Caco-2 (cell line): ENCODE data around the gene HBG2. TPM values are rescaled to one million over a fixed set of nuclear protein-coding genes. Genes with fewer than 3 reads are reported as not detected.

ENCODE experiments used
- BruUV-seq: library from RNA; stranded (reverse); fragments of 400-500 nt; replicated peaks from 2 replicates; lab custom pipeline; 2021; lab: Mats Ljungman, UMichigan
- CTCF ChIA-PET: fragments of 300-600 bp; sonication (Branson Sonifier 250); formaldehyde crosslinking; loops from one replicate; lab custom pipeline; 2022; ENCODE audit warnings: antibody characterized with exemption; lab: Charles Lee
- POLR2A ChIA-PET: fragments of 300-600 bp; sonication (Branson Sonifier 250); formaldehyde crosslinking; loops from one replicate; lab custom pipeline; 2022; ENCODE audit warnings: antibody characterized with exemption; lab: Charles Lee
- DNase-seq, 2 experiments: peaks; one replicate each; pipeline versions ENCODE4 v3.0.0 to v3.0.0-alpha.2; 2020 to 2022
- H3K27me3 ChIP-seq: replicated peaks from 2 replicates; pipeline ENCODE4 v1.6.0; 2011; ENCODE audit warnings: low read length; ENCODE audit not compliant: control insufficient read depth, insufficient read depth
- H3K36me3 ChIP-seq: 2 replicates; pipeline ENCODE4 v1.5.1; 2011; ENCODE audit warnings: low read length; ENCODE audit not compliant: control insufficient read depth, insufficient read depth
- H3K4me1 ChIP-seq: fragments of 250-450 bp; sonication (Bioruptor Pico); 2 replicates; pipeline ENCODE4 v1.5.1; 2020; ENCODE audit warnings: mild to moderate bottlenecking
- H3K4me3 ChIP-seq: 2 replicates; pipeline ENCODE4 v1.5.1; 2011; ENCODE audit warnings: low read depth, mild to moderate bottlenecking, control low read depth, low read length
- H3K9me3 ChIP-seq: fragments of 250-450 bp; sonication (Bioruptor Pico); 2 replicates; pipeline ENCODE4 v1.5.1; 2020; ENCODE audit warnings: mild to moderate bottlenecking, moderate library complexity
- H3K27ac Mint-ChIP-seq: one replicate; pipeline ENCODE4 v1.8.0; 2022; ENCODE audit warnings: mixed read lengths; ENCODE audit not compliant: unreplicated experiment
- H3K27me3 Mint-ChIP-seq: one replicate; pipeline ENCODE4 v1.8.0; 2022; ENCODE audit warnings: mixed read lengths; ENCODE audit not compliant: insufficient read depth, unreplicated experiment
- H3K36me3 Mint-ChIP-seq: one replicate; pipeline ENCODE4 v1.8.0; 2022; ENCODE audit warnings: mild to moderate bottlenecking, mixed read lengths; ENCODE audit not compliant: insufficient read depth, unreplicated experiment
- H3K4me1 Mint-ChIP-seq: one replicate; pipeline ENCODE4 v1.8.0; 2022; ENCODE audit warnings: low read depth, mixed read lengths; ENCODE audit not compliant: unreplicated experiment
- H3K4me3 Mint-ChIP-seq: one replicate; pipeline ENCODE4 v1.8.0; 2022; ENCODE audit warnings: mild to moderate bottlenecking, moderate library complexity, mixed read lengths; ENCODE audit not compliant: unreplicated experiment
- H3K9me3 Mint-ChIP-seq: one replicate; pipeline ENCODE4 v1.8.0; 2022; ENCODE audit warnings: mixed read lengths; ENCODE audit not compliant: unreplicated experiment
- intact Hi-C: fragments of 100-400 bp; cut with micrococcal nuclease; formaldehyde crosslinking; loops from one replicate; pipeline ENCODE4 v1.10.0; 2022; ENCODE audit not compliant: unreplicated experiment
- total RNA-seq: library from RNA; stranded (reverse); gene quantifications from 2 replicates; pipeline ENCODE4 v1.2.3, GENCODE V29; 2022
- TF ChIP-seq, protein P1 (sequence below), 2 experiments: fragments of 200-600 bp in 1 of 2; IDR thresholded peaks; 1 replicate in 1 of 2; 2 replicates in 1 of 2; pipeline versions ENCODE4 v1.5.1 to v1.8.0; 2011 to 2022; ENCODE audit warnings: antibody characterized with exemption in 1 of 2, control low read depth in 1 of 2, inconsistent platforms in 1 of 2, low read depth in 1 of 2, low read length in 1 of 2, mild to moderate bottlenecking in 1 of 2, moderate library complexity in 1 of 2; ENCODE audit not compliant: insufficient read depth in 1 of 2, severe bottlenecking in 1 of 2, unreplicated experiment in 1 of 2

HBG2 gene
- total RNA-seq, 1 experiment from 2014 or later, result not detected

GRCh38 chr11:5242933-5243815, 11.4 kb downstream of the HBG2 start:
- peaks cover 24% of the 10 kb centered on the region for H3K27me3 Mint-ChIP-seq
- no peak for DNase-seq
- intact Hi-C loops, result no loop called here
- Histone ChIP-seq H3K4me1 (no peaks in the 10 kb centered on the region), H3K36me3 (no peaks in the 10 kb centered on the region), H3K27me3 (no peaks in the 10 kb centered on the region), H3K4me3 (no peak overlapping the region), H3K9me3 (no peaks in the 10 kb centered on the region)
- no peaks in the 10 kb centered on the region for H3K36me3 Mint-ChIP-seq
- H3K4me3 Mint-ChIP-seq, result no peak overlapping the region
- TF ChIP-seq, protein P1, sequence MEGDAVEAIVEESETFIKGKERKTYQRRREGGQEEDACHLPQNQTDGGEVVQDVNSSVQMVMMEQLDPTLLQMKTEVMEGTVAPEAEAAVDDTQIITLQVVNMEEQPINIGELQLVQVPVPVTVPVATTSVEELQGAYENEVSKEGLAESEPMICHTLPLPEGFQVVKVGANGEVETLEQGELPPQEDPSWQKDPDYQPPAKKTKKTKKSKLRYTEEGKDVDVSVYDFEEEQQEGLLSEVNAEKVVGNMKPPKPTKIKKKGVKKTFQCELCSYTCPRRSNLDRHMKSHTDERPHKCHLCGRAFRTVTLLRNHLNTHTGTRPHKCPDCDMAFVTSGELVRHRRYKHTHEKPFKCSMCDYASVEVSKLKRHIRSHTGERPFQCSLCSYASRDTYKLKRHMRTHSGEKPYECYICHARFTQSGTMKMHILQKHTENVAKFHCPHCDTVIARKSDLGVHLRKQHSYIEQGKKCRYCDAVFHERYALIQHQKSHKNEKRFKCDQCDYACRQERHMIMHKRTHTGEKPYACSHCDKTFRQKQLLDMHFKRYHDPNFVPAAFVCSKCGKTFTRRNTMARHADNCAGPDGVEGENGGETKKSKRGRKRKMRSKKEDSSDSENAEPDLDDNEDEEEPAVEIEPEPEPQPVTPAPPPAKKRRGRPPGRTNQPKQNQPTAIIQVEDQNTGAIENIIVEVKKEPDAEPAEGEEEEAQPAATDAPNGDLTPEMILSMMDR (IDR thresholded peaks at IDR 0.05; ENCODE audit: insufficient read depth in 1 of 2, low read depth in 1 of 2, low read length in 1 of 2, severe bottlenecking in 1 of 2, unreplicated experiment in 1 of 2), result no peak
- H3K27ac Mint-ChIP-seq, result no peak overlapping the region
- no TSS peak for BruUV-seq
- POLR2A ChIA-PET, result no interaction called here
- H3K9me3 Mint-ChIP-seq, result no peaks in the 10 kb centered on the region
- H3K4me1 Mint-ChIP-seq, result no peaks in the 10 kb centered on the region
- CTCF ChIA-PET, result no interaction called here

DNA sequence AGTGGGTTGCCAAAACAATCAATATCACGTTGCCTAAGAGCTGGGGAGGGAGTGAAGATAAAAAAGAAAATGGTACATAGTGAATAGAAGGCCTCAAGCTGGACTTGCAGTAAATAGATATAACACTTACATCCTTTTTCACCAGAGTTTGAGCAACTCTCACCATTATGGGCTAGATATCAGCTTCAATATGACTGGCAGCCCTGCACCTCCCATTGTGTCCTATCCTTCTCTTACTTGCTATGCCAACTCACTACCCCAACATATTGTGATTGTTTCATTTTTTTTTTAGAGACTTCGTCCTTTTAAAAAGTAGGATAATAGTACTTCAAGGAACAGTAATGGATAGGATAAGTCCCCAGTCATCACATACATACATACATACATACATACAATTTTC, 12.4 kb downstream of the HBG2 start:
- Mint-ChIP-seq H3K36me3 (no peaks in the 10 kb centered on the region), H3K4me3 (no peak overlapping the region), H3K9me3 (no peaks in the 10 kb centered on the region), H3K27me3 (peaks cover 17% of the 10 kb centered on the region), H3K4me1 (no peaks in the 10 kb centered on the region), H3K27ac (no peak overlapping the region)
- BruUV-seq, result no TSS peak
- intact Hi-C loops, result no loop called here
- Histone ChIP-seq H3K4me3 (no peak overlapping the region), H3K27me3 (no peaks in the 10 kb centered on the region), H3K9me3 (no peaks in the 10 kb centered on the region), H3K36me3 (no peaks in the 10 kb centered on the region), H3K4me1 (no peaks in the 10 kb centered on the region)
- CTCF ChIA-PET, result no interaction called here
- no peak for DNase-seq
- TF ChIP-seq, protein P1 (IDR thresholded peaks at IDR 0.05; ENCODE audit: insufficient read depth in 1 of 2, low read depth in 1 of 2, low read length in 1 of 2, severe bottlenecking in 1 of 2, unreplicated experiment in 1 of 2), result no peak
- POLR2A ChIA-PET, result no interaction called here

GRCh38 chr11:5241458-5241857, 13.1 kb downstream of the HBG2 start:
- POLR2A ChIA-PET, result no interaction called here
- Histone ChIP-seq H3K36me3 (no peaks in the 10 kb centered on the region), H3K9me3 (no peaks in the 10 kb centered on the region), H3K4me3 (no peak overlapping the region), H3K4me1 (no peaks in the 10 kb centered on the region), H3K27me3 (no peaks in the 10 kb centered on the region)
- Mint-ChIP-seq H3K4me1 (no peaks in the 10 kb centered on the region), H3K27ac (no peak overlapping the region), H3K9me3 (no peaks in the 10 kb centered on the region), H3K27me3 (peaks cover 13% of the 10 kb centered on the region), H3K4me3 (no peak overlapping the region), H3K36me3 (no peaks in the 10 kb centered on the region)
- CTCF ChIA-PET, result no interaction called here
- intact Hi-C loops, result no loop called here
- TF ChIP-seq, protein P1 (IDR thresholded peaks at IDR 0.05; ENCODE audit: insufficient read depth in 1 of 2, low read depth in 1 of 2, low read length in 1 of 2, severe bottlenecking in 1 of 2, unreplicated experiment in 1 of 2), result no peak
- no TSS peak for BruUV-seq
- no peak for DNase-seq
